Activated CD4-positive, alpha-beta T cell treated with anti-CD3 and anti-CD28 coated beads for 36 hours (primary cell): ENCODE data around the gene TMEM63A. TPM values are rescaled to one million over a fixed set of nuclear protein-coding genes. Genes with fewer than 3 reads are reported as not detected.

Source experiments
- ATAC-seq: fragments of 200-7000 bp; cut with Tn5 transposase; one replicate; pipeline ENCODE4 v1.10.0; 2021; ENCODE audit warnings: mild to moderate bottlenecking, moderate library complexity
- CTCF ChIA-PET: fragments of 350-600 bp; sonication (Branson Sonifier 250); formaldehyde crosslinking; loops from one replicate; lab custom pipeline; 2021; ENCODE audit warnings: antibody characterized with exemption; lab: Charles Lee
- POLR2A ChIA-PET: fragments of 350-600 bp; sonication (Branson Sonifier 250); formaldehyde crosslinking; loops from one replicate; lab custom pipeline; 2021; ENCODE audit warnings: antibody characterized with exemption, inconsistent platforms; lab: Charles Lee
- DNase-seq: peaks from one replicate; pipeline ENCODE4 v3.0.0-alpha.2; 2020
- H3K27ac Mint-ChIP-seq: one replicate; pipeline ENCODE4 v1.8.0; 2021; ENCODE audit warnings: mixed read lengths
- H3K27me3 Mint-ChIP-seq: one replicate; pipeline ENCODE4 v1.8.0; 2021; ENCODE audit warnings: mixed read lengths
- H3K36me3 Mint-ChIP-seq: one replicate; pipeline ENCODE4 v1.8.0; 2021; ENCODE audit warnings: low read depth, mixed read lengths
- H3K4me1 Mint-ChIP-seq: one replicate; pipeline ENCODE4 v1.8.0; 2021; ENCODE audit warnings: mixed read lengths
- H3K4me3 Mint-ChIP-seq: one replicate; pipeline ENCODE4 v1.8.0; 2021; ENCODE audit warnings: mild to moderate bottlenecking, moderate library complexity, mixed read lengths
- H3K9me3 Mint-ChIP-seq: one replicate; pipeline ENCODE4 v1.8.0; 2021; ENCODE audit warnings: low read depth, mixed read lengths
- intact Hi-C, 2 experiments: fragments of 100-400 bp; cut with DNase I in 1 of 2; cut with micrococcal nuclease in 1 of 2; formaldehyde crosslinking; loops; one replicate each; pipeline versions ENCODE4 v1.14.2 to v1.15.1; 2022 to 2024; cut with DNase I, micrococcal nuclease
- total RNA-seq, 2 experiments: library from RNA; stranded (reverse); gene quantifications; one replicate each; pipeline ENCODE4 v1.2.3, GENCODE V29; 2021

The TMEM63A gene
- total RNA-seq, 2 experiments from 2014 or later, result 47.3 to 48.0 TPM

DNA sequence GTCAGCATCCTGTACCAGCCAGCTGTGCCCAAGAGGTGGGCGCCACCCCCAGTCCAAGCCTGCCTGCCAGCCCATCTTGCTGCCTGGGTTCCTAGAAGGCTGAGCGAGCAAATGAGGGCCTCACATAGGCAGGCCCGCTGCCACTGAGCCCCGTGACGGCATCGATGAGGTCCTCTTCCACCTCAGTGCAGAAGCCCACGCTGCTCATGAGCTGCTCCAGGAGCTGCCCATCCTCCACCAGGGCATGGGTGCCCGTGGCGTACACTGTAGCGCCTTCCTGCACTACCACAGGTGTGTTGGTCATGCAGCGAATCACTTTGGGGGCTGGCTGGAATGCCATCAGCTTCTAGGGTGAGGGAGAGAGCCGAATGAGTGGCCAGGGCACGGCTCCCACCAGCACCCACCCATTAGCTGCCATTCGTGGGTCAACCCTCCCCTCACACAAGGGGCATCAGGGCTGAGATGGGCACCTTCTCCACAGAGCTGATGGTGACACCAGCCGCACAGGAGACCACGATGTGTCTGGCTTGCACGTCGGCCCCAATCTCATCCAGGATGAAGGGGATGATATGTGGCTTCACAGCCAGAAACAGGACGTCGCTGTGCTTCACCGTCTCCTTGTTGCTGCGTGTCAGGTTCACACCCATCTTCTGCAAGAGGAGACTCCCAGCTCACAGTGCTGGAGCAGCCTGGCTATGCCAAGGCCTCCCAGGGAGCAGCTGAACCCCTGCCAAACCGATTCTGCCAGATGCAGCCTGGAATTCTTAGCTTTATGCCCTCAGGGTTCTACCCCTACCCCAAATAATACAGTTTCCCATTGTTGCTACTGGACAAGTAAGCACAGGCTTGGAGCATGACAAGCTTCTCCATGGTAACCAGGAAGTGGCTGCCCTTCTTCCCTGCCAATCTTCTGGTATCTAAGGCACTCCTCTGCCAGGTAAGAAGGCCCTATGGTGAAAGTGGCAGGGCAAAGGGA is 39.8 kb upstream of the TMEM63A start:
- Mint-ChIP-seq H3K36me3 (peaks cover 50% of the 10 kb centered on the region), H3K4me3 (peak overlapping the region; percentile 93), H3K27me3 (no peaks in the 10 kb centered on the region), H3K27ac (peak overlapping the region; percentile 74), H3K9me3 (no peaks in the 10 kb centered on the region), H3K4me1 (peaks cover 51% of the 10 kb centered on the region)
- intact Hi-C loops, result loop anchor here (5.0 kb wide), 2 partner anchors 55 to 265 kb away; partner anchors contain the start of gene ACBD3 (in 1 of the 2)
- ChIA-PET POLR2A (interaction anchor here (0.8 to 1.5 kb wide), 2 partner anchors 39 to 144 kb away, joined by 4 to 6 read pairs; partner anchors contain the start of genes SRP9 and TMEM63A), CTCF (interaction anchor here (0.6 to 0.9 kb wide), 5 partner anchors 11 to 65 kb away, joined by 3 to 4 read pairs (median 3); no protein-coding TSS in a partner anchor)
- DNase-seq, result no peak
- no peak for ATAC-seq

DNA sequence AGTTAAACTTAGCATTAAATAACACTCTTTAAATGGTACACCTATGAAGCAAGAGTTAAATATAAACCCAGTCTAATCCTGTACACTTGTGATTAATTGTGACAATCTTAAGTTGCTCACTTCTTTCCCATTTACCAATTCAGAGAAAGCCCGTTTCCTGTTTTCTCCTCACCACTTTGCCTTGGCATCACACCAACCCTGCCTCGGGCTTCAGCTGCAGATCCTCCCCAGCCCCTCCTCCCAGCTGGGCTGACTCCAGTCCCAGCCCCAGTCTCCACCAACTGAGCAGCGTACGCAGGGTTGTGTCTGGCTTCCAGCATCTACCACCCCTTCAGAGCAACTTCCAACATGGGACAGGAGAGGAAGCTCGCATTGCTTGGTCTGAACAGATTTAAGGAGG is 37.7 kb upstream of the TMEM63A start:
- ATAC-seq (peak; percentile 21), DNase-seq (peak; percentile 73)
- peak overlapping the region; percentile 64 for H3K27ac Mint-ChIP-seq
- H3K27me3 Mint-ChIP-seq, result no peaks in the 10 kb centered on the region
- POLR2A ChIA-PET, result interaction anchor here (1.1 kb wide), 1 partner anchor 39 kb away, joined by 3 read pairs; no protein-coding TSS in a partner anchor
- H3K36me3 Mint-ChIP-seq, result peaks cover 56% of the 10 kb centered on the region
- CTCF ChIA-PET, result interaction anchor here (0.8 to 1.4 kb wide), 3 partner anchors 8 to 499 kb away, joined by 3 to 7 read pairs (median 4); no protein-coding TSS in a partner anchor
- peaks cover 44% of the 10 kb centered on the region for H3K4me1 Mint-ChIP-seq
- no peaks in the 10 kb centered on the region for H3K9me3 Mint-ChIP-seq
- H3K4me3 Mint-ChIP-seq, result peak overlapping the region; percentile 6
- intact Hi-C loops, result loop anchor here (5.0 kb wide), 2 partner anchors 57 to 267 kb away; partner anchors contain the start of gene ACBD3 (in 1 of the 2)

DNA sequence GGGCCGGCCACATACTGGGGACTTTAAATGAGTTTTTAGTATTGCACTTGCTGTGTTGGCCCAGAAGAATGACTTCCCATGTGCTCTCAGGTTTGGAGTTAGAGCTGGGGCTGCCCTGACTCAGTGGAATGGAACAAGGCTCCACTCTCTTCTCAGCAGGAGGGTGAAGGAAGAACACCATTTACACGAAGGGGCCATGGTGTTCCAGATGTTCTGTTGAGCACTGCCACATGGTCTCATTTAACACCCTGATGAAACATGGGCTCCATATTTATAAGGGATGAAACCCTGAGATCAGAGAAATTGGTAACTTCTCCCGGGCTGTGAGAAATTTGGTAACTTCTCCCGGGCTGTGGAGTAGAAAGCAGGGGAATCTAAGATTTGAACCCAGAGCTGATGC is 36.1 kb upstream of the TMEM63A start:
- no peak overlapping the region for H3K27ac Mint-ChIP-seq
- no peak for DNase-seq
- ATAC-seq, result no peak
- CTCF ChIA-PET, result interaction anchor here (0.6 to 0.7 kb wide), 2 partner anchors 111 to 485 kb away, joined by 4 read pairs; no protein-coding TSS in a partner anchor
- no peaks in the 10 kb centered on the region for H3K9me3 Mint-ChIP-seq
- intact Hi-C loops, result no loop called here
- no peaks in the 10 kb centered on the region for H3K27me3 Mint-ChIP-seq
- H3K36me3 Mint-ChIP-seq, result peaks cover 49% of the 10 kb centered on the region
- POLR2A ChIA-PET, result no interaction called here
- H3K4me1 Mint-ChIP-seq, result peaks cover 44% of the 10 kb centered on the region
- no peak overlapping the region for H3K4me3 Mint-ChIP-seq

DNA sequence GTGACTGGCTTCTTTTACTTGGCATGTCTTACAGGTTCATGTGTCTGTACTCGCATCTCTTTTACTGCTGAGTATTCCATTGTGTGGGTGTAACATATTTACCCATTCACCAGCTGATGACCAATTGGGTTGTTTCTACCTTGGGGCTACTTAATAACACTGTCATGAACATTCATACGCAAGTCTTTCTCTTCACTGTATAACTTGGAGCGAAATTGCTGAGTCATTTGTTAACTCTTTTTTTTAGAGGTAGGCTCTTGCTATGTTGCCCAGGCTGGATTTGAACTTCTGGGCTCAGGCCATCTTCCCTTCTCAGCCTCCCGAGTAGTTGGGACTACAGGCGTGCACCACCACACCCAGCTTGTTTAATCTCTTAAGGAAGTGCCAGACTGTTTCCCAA is 35.4 kb upstream of the TMEM63A start:
- Mint-ChIP-seq H3K27me3 (no peaks in the 10 kb centered on the region), H3K36me3 (peaks cover 44% of the 10 kb centered on the region), H3K4me3 (no peak overlapping the region), H3K27ac (peak overlapping the region; percentile 15), H3K9me3 (no peaks in the 10 kb centered on the region), H3K4me1 (peaks cover 39% of the 10 kb centered on the region)
- CTCF ChIA-PET, result interaction anchor here (0.5 to 0.7 kb wide), 2 partner anchors 215 to 484 kb away, joined by 3 to 4 read pairs; no protein-coding TSS in a partner anchor
- ATAC-seq (no peak), DNase-seq (no peak)
- POLR2A ChIA-PET, result no interaction called here
- intact Hi-C loops, result no loop called here

DNA sequence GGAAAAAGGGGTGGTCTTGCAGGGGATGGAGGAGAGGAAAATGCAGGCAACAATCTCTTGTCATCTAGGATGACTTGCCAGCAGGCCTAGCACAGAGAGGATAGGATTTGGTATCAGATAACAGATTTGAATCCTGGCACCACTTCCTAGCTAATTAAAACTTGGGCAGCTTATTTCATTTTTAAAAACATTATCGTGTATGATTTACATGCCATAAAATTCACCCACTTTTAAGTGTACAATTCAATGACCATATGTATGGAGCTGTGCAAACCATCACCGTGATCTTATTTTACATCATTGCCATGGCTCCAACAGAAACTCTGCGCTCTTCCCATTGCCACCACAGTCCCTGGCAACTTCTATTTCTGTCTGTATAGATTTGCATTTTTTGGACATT is 34.9 kb upstream of the TMEM63A start:
- intact Hi-C loops, result no loop called here
- peaks cover 41% of the 10 kb centered on the region for H3K36me3 Mint-ChIP-seq
- no peak overlapping the region for H3K4me3 Mint-ChIP-seq
- ChIA-PET POLR2A (no interaction called here), CTCF (interaction anchor here (0.5 kb wide), 1 partner anchor 215 kb away, joined by 3 read pairs; no protein-coding TSS in a partner anchor)
- H3K4me1 Mint-ChIP-seq, result peaks cover 35% of the 10 kb centered on the region
- peak overlapping the region; percentile 15 for H3K27ac Mint-ChIP-seq
- ATAC-seq (no peak), DNase-seq (no peak)
- H3K9me3 Mint-ChIP-seq, result no peaks in the 10 kb centered on the region
- H3K27me3 Mint-ChIP-seq, result no peaks in the 10 kb centered on the region

DNA sequence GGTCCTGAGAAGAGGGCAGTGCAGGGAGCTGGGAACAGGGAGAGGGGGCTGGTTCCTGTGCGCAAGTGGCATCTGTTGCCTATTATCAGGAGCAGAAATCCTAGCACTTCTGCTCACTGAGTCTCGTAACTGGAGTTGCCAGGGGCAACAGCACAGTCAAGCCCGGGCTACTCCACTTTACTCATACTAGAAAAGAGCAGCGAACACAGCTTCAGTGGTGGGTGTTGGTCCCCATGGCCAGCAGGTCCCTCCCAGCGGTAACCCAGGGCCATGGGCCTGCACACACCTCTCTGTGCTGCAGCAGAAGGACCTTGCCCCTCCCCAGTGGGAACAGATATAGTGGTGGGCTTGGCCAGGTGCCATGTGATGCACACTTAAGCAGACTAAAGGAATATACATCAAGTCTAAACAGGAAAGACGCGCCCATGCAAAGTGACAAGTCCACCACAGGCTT is 33.4 kb upstream of the TMEM63A start:
- intact Hi-C loops, result no loop called here
- no peak overlapping the region for H3K27ac Mint-ChIP-seq
- no peak overlapping the region for H3K4me3 Mint-ChIP-seq
- ATAC-seq (no peak), DNase-seq (no peak)
- no peaks in the 10 kb centered on the region for H3K27me3 Mint-ChIP-seq
- H3K4me1 Mint-ChIP-seq, result peaks cover 26% of the 10 kb centered on the region
- ChIA-PET CTCF (interaction anchor here (0.6 to 1.0 kb wide), 3 partner anchors 49 to 439 kb away, joined by 3 to 4 read pairs (median 3); partner anchors contain the start of gene SRP9), POLR2A (no interaction called here)
- H3K36me3 Mint-ChIP-seq, result peaks cover 32% of the 10 kb centered on the region
- no peaks in the 10 kb centered on the region for H3K9me3 Mint-ChIP-seq

DNA sequence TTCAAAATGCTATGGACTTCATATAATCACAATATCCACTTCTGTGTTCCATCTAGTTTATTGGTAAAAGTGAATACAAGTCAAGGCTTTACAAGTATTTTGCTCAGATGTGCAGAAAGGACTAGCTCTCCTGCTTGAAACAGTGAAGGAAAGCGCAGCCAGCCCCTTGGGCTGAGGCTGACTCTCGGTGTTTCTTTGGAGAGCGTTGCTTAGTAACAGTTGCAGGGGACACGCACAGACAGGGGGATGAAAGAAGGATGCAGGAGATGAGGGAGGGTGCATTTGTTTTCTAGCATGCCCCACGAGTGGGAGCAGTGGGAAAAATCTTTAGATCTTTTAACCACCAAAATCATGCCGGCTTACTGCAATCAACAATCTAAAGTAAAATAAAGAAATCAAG is 32.8 kb upstream of the TMEM63A start:
- peaks cover 27% of the 10 kb centered on the region for H3K36me3 Mint-ChIP-seq
- H3K9me3 Mint-ChIP-seq, result no peaks in the 10 kb centered on the region
- DNase-seq (no peak), ATAC-seq (no peak)
- ChIA-PET POLR2A (no interaction called here), CTCF (interaction anchor here (0.6 to 0.7 kb wide), 3 partner anchors 138 to 438 kb away, joined by 3 to 4 read pairs (median 3); no protein-coding TSS in a partner anchor)
- no peak overlapping the region for H3K4me3 Mint-ChIP-seq
- H3K27ac Mint-ChIP-seq, result no peak overlapping the region
- peaks cover 26% of the 10 kb centered on the region for H3K4me1 Mint-ChIP-seq
- no peaks in the 10 kb centered on the region for H3K27me3 Mint-ChIP-seq
- intact Hi-C loops, result loop anchor here in 1 of 2 experiments (5.0 kb wide), 3 partner anchors 38 to 138 kb away; partner anchors contain the start of gene SRP9

DNA sequence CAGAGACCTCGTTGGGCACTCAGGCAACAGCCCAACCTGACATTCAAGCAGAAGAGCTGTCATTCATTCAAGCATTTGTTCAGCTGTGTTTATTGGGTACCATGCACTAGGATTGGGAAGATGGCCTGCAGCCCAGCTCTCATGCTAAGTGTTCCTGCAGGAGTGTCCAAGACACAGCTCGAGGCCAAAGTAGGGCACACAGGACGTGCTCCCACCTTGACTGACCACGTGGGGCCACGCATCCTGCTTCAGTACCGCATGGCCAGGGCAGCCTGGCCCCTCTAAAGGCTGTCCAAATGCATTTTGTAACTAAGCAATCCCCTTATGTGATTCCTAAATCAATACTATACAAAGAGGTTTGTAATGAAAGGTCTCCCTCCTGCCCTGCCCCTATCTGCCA is 32.2 kb upstream of the TMEM63A start:
- ChIA-PET CTCF (interaction anchor here (0.6 to 0.7 kb wide), 3 partner anchors 80 to 285 kb away, joined by 3 to 4 read pairs (median 3); no protein-coding TSS in a partner anchor), POLR2A (no interaction called here)
- Mint-ChIP-seq H3K36me3 (peaks cover 23% of the 10 kb centered on the region), H3K27ac (no peak overlapping the region), H3K4me1 (peaks cover 26% of the 10 kb centered on the region), H3K27me3 (no peaks in the 10 kb centered on the region), H3K4me3 (no peak overlapping the region), H3K9me3 (no peaks in the 10 kb centered on the region)
- intact Hi-C loops, result loop anchor here in 1 of 2 experiments (5.0 kb wide), 3 partner anchors 37 to 137 kb away; partner anchors contain the start of gene SRP9
- ATAC-seq (no peak), DNase-seq (no peak)

DNA sequence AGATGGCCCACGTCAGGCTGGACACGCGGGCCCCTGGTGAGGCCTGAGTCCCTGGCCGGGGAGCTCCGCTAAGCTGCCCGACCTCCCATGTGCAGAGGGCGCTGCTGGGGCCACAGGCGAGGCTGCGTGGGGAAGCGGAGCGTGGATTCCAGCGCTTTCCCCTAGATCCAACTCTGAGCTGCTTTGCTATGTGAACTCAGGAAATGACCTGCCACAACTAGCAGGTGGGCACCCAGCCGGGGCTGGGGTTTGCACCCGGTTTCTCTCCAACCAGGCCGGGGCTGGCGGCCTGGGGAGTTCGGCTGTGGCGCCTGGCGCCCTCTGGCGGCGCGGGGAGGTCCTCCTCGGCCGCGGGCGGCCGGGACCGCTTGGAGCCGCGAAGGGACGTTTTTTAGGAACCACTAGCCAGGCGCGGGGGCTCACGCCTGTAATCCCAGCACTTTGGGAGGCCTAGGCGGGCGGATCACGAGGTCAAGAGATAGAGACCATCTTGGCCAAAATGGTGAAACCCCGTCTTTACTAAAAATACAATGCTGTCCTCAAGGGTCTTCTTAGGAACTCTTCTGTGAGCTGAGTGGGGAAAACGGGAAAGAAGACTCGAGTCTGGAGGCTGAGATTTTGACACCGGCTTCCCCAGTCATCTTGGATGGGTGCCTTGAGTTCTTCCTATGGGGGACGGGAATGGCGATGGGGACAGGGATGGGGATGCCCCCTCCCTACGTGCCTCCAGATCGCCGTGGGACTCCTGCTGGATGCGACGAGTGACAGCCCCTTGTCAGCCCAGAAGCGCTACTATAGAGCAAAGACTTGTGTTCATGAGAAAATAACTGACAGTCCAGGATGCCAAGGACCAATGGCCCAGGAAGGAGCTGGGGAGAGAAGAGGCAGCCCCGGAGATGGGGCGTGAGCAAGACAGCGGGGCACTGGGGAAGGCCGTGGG is 29.3 kb upstream of the TMEM63A start:
- DNase-seq (peak; percentile 85), ATAC-seq (peak; percentile 92)
- Mint-ChIP-seq H3K9me3 (no peaks in the 10 kb centered on the region), H3K27ac (no peak overlapping the region), H3K4me1 (peaks cover 18% of the 10 kb centered on the region), H3K4me3 (no peak overlapping the region), H3K36me3 (no peaks in the 10 kb centered on the region), H3K27me3 (no peaks in the 10 kb centered on the region)
- intact Hi-C loops, result loop anchor here (1.0 to 5.0 kb wide), 10 partner anchors 14 to 437 kb away; partner anchors contain the start of genes SRP9 (in 2 of the 2) and ENAH (in 1 of the 2)
- POLR2A ChIA-PET, result interaction anchor here (1.4 kb wide), 1 partner anchor 29 kb away, joined by 4 read pairs; the partner anchor contains the start of gene TMEM63A
- CTCF ChIA-PET, result interaction anchor here (0.6 to 1.8 kb wide), 23 partner anchors 9 to 441 kb away, joined by 3 to 14 read pairs (median 4); partner anchors contain the start of genes PYCR2, SRP9 and TMEM63A

DNA sequence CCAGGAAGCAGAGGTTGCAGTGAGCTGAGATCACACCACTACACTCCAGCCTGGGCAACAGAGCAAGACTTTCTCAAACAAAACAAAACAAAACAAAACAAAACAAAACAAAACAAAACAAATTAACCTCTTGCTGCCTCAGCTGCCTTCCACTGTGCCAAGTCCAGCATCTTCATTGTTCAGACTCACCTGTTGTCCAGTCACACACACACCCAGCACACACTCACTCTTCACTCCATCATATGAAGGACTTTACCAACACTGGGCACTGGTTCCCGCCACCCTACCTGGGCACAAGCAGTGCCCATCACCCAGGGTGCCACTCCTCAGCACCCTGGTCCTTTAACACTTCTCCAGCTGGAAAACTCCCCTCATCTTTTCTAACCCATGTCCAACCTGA is 27.3 kb upstream of the TMEM63A start:
- peak overlapping the region; percentile 19 for H3K27ac Mint-ChIP-seq
- H3K4me3 Mint-ChIP-seq, result no peak overlapping the region
- POLR2A ChIA-PET, result no interaction called here
- CTCF ChIA-PET, result interaction anchor here (0.8 to 2.5 kb wide), 6 partner anchors 12 to 431 kb away, joined by 3 to 9 read pairs (median 3); partner anchors contain the start of gene SRP9
- DNase-seq (no peak), ATAC-seq (no peak)
- H3K4me1 Mint-ChIP-seq, result peaks cover 24% of the 10 kb centered on the region
- H3K27me3 Mint-ChIP-seq, result no peaks in the 10 kb centered on the region
- H3K9me3 Mint-ChIP-seq, result no peaks in the 10 kb centered on the region
- no peaks in the 10 kb centered on the region for H3K36me3 Mint-ChIP-seq
- intact Hi-C loops, result no loop called here
